GM23338 (cell line): Measurements from ENCODE around the gene NINJ1.

Source experiments
- CTCF ChIP-seq, 2 experiments: fragments of 200-600 bp in 1 of 2; sonication (generic) in 1 of 2; conservative IDR thresholded peaks; 2 replicates each; pipeline versions ENCODE4 v1.5.1 to v1.6.1; 2016 to 2017; ENCODE audit warnings: antibody characterized with exemption in 2 of 2, low read depth in 2 of 2, mild to moderate bottlenecking in 2 of 2, moderate library complexity in 1 of 2
- ETS1 ChIP-seq: IDR thresholded peaks from 2 replicates; pipeline ENCODE4 v1.6.1; 2016; ENCODE audit warnings: antibody characterized with exemption
- EZH2 ChIP-seq: fragments of 200-600 bp; sonication (generic); IDR thresholded peaks from one replicate; pipeline ENCODE4 v1.8.0; 2017; ENCODE audit warnings: antibody characterized with exemption, mild to moderate bottlenecking, low read depth; ENCODE audit not compliant: unreplicated experiment
- EZH2phosphoT487 ChIP-seq: fragments of 200-600 bp; sonication (generic); IDR thresholded peaks from one replicate; pipeline ENCODE4 v1.8.1; 2018; ENCODE audit warnings: antibody characterized with exemption; ENCODE audit not compliant: unreplicated experiment
- NANOG ChIP-seq: IDR thresholded peaks from 2 replicates; pipeline ENCODE4 v1.6.1; 2016; ENCODE audit warnings: antibody characterized with exemption, borderline replicate concordance
- POLR2AphosphoS5 ChIP-seq: IDR thresholded peaks from 2 replicates; pipeline ENCODE4 v1.6.1; 2016; ENCODE audit warnings: antibody characterized with exemption, low read depth
- ZNF114 ChIP-seq: fragments of 250-450 bp; sonication (Bioruptor Pico); IDR thresholded peaks from 2 replicates; pipeline ENCODE4 v1.5.0; 2020; ENCODE audit warnings: mild to moderate bottlenecking, moderate library complexity
- ZNF331 ChIP-seq: fragments of 250-450 bp; sonication (Bioruptor Pico); IDR thresholded peaks from 2 replicates; pipeline ENCODE4 v1.5.0; 2020; ENCODE audit warnings: low read depth, mild to moderate bottlenecking, moderate library complexity
- TF ChIP-seq, protein P1 (sequence below): fragments of 250-450 bp; sonication (Bioruptor Pico); IDR thresholded peaks from 2 replicates; pipeline ENCODE4 v1.5.0; 2020; ENCODE audit warnings: mild to moderate bottlenecking, moderate library complexity
- TF ChIP-seq, protein P2 (sequence below): IDR thresholded peaks from one replicate; pipeline ENCODE4 v1.6.1; 2018; ENCODE audit warnings: antibody characterized with exemption; ENCODE audit not compliant: unreplicated experiment

- TF ChIP-seq CTCF (conservative IDR thresholded peaks at IDR 0.05; ENCODE audit: low read depth in 2 of 2) (no peak), EZH2phosphoT487 (no peak), POLR2AphosphoS5 (no peak), ZNF331 (CRISPR knock-in tag) (no peak), ETS1 (no peak), EZH2 (no peak), ZNF114 (CRISPR knock-in tag) (no peak), NANOG (no peak)
- TF ChIP-seq, protein P1, sequence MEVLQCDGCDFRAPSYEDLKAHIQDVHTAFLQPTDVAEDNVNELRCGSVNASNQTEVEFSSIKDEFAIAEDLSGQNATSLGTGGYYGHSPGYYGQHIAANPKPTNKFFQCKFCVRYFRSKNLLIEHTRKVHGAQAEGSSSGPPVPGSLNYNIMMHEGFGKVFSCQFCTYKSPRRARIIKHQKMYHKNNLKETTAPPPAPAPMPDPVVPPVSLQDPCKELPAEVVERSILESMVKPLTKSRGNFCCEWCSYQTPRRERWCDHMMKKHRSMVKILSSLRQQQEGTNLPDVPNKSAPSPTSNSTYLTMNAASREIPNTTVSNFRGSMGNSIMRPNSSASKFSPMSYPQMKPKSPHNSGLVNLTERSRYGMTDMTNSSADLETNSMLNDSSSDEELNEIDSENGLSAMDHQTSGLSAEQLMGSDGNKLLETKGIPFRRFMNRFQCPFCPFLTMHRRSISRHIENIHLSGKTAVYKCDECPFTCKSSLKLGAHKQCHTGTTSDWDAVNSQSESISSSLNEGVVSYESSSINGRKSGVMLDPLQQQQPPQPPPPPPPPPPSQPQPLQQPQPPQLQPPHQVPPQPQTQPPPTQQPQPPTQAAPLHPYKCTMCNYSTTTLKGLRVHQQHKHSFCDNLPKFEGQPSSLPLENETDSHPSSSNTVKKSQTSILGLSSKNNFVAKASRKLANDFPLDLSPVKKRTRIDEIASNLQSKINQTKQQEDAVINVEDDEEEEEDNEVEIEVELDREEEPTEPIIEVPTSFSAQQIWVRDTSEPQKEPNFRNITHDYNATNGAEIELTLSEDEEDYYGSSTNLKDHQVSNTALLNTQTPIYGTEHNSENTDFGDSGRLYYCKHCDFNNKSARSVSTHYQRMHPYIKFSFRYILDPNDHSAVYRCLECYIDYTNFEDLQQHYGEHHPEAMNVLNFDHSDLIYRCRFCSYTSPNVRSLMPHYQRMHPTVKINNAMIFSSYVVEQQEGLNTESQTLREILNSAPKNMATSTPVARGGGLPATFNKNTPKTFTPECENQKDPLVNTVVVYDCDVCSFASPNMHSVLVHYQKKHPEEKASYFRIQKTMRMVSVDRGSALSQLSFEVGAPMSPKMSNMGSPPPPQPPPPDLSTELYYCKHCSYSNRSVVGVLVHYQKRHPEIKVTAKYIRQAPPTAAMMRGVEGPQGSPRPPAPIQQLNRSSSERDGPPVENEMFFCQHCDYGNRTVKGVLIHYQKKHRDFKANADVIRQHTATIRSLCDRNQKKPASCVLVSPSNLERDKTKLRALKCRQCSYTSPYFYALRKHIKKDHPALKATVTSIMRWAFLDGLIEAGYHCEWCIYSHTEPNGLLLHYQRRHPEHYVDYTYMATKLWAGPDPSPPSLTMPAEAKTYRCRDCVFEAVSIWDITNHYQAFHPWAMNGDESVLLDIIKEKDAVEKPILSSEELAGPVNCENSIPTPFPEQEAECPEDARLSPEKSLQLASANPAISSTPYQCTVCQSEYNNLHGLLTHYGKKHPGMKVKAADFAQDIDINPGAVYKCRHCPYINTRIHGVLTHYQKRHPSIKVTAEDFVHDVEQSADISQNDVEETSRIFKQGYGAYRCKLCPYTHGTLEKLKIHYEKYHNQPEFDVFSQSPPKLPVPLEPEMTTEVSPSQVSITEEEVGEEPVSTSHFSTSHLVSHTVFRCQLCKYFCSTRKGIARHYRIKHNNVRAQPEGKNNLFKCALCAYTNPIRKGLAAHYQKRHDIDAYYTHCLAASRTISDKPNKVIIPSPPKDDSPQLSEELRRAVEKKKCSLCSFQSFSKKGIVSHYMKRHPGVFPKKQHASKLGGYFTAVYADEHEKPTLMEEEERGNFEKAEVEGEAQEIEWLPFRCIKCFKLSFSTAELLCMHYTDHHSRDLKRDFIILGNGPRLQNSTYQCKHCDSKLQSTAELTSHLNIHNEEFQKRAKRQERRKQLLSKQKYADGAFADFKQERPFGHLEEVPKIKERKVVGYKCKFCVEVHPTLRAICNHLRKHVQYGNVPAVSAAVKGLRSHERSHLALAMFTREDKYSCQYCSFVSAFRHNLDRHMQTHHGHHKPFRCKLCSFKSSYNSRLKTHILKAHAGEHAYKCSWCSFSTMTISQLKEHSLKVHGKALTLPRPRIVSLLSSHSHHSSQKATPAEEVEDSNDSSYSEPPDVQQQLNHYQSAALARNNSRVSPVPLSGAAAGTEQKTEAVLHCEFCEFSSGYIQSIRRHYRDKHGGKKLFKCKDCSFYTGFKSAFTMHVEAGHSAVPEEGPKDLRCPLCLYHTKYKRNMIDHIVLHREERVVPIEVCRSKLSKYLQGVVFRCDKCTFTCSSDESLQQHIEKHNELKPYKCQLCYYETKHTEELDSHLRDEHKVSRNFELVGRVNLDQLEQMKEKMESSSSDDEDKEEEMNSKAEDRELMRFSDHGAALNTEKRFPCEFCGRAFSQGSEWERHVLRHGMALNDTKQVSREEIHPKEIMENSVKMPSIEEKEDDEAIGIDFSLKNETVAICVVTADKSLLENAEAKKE (CRISPR knock-in tag) = no peak
- TF ChIP-seq, protein P2, sequence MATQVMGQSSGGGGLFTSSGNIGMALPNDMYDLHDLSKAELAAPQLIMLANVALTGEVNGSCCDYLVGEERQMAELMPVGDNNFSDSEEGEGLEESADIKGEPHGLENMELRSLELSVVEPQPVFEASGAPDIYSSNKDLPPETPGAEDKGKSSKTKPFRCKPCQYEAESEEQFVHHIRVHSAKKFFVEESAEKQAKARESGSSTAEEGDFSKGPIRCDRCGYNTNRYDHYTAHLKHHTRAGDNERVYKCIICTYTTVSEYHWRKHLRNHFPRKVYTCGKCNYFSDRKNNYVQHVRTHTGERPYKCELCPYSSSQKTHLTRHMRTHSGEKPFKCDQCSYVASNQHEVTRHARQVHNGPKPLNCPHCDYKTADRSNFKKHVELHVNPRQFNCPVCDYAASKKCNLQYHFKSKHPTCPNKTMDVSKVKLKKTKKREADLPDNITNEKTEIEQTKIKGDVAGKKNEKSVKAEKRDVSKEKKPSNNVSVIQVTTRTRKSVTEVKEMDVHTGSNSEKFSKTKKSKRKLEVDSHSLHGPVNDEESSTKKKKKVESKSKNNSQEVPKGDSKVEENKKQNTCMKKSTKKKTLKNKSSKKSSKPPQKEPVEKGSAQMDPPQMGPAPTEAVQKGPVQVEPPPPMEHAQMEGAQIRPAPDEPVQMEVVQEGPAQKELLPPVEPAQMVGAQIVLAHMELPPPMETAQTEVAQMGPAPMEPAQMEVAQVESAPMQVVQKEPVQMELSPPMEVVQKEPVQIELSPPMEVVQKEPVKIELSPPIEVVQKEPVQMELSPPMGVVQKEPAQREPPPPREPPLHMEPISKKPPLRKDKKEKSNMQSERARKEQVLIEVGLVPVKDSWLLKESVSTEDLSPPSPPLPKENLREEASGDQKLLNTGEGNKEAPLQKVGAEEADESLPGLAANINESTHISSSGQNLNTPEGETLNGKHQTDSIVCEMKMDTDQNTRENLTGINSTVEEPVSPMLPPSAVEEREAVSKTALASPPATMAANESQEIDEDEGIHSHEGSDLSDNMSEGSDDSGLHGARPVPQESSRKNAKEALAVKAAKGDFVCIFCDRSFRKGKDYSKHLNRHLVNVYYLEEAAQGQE = no peak
Observed at GRCh38 chr9:93089024-93089423, 45.0 kb downstream of the NINJ1 start.
